GM10248 (cell line): ENCODE data around the gene FUCA1.

Experiments
- CTCF ChIA-PET: fragments of 300-600 bp; sonication (Branson Sonifier 250); formaldehyde crosslinking; extraction: SDS; loops from one replicate; lab custom pipeline; 2021; ENCODE audit warnings: antibody characterized with exemption; lab: Yijun Ruan, JAX
- POLR2A ChIA-PET: fragments of 350-650 bp; sonication (Branson Sonifier 250); formaldehyde crosslinking; extraction: SDS; loops from one replicate; lab custom pipeline; 2020; ENCODE audit warnings: antibody characterized with exemption; lab: Yijun Ruan, JAX
- DNase-seq: peaks from one replicate; pipeline ENCODE4 v3.0.0; 2012; ENCODE audit errors: extremely low spot score
- TF ChIP-seq, protein P1 (sequence below): IDR thresholded peaks from 2 replicates; pipeline ENCODE4 v1.5.1; 2012; ENCODE audit warnings: mild to moderate bottlenecking, low read depth; ENCODE audit errors: extremely low read depth, missing control alignments, control extremely low read depth

Gene FUCA1

DNA sequence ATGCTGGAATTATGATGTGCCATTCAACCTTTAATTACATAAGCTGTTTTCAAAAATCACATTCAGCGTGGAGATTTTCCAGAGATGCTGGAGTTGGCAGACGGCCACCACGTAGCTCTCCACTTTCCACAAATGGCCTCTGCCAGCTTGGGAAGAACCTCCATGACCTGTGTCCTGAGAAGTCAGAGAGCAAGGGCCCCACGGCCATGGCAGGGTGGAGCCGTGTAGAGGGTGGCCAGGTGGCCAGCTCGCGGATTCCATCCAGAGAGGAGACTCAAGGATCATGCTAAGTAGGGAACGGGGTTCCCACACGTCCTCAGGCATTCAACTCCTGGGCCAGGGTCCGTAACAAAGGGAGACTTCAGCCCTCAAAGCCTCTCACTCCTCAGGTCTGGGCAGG is 66.2 kb downstream of the FUCA1 start:
- DNase-seq: no peak
- CTCF ChIA-PET: interaction anchor here (0.8 to 16.4 kb wide), 8 partner anchors 9 to 147 kb away, joined by 3 to 169 read pairs (median 4); partner anchors contain the start of gene HMGCL
- TF ChIP-seq, protein P1, sequence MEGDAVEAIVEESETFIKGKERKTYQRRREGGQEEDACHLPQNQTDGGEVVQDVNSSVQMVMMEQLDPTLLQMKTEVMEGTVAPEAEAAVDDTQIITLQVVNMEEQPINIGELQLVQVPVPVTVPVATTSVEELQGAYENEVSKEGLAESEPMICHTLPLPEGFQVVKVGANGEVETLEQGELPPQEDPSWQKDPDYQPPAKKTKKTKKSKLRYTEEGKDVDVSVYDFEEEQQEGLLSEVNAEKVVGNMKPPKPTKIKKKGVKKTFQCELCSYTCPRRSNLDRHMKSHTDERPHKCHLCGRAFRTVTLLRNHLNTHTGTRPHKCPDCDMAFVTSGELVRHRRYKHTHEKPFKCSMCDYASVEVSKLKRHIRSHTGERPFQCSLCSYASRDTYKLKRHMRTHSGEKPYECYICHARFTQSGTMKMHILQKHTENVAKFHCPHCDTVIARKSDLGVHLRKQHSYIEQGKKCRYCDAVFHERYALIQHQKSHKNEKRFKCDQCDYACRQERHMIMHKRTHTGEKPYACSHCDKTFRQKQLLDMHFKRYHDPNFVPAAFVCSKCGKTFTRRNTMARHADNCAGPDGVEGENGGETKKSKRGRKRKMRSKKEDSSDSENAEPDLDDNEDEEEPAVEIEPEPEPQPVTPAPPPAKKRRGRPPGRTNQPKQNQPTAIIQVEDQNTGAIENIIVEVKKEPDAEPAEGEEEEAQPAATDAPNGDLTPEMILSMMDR: no peak
- POLR2A ChIA-PET: interaction anchor here (0.6 to 1.3 kb wide), 2 partner anchors 11 to 25 kb away, joined by 3 to 6 read pairs; partner anchors contain the start of gene LYPLA2

DNA sequence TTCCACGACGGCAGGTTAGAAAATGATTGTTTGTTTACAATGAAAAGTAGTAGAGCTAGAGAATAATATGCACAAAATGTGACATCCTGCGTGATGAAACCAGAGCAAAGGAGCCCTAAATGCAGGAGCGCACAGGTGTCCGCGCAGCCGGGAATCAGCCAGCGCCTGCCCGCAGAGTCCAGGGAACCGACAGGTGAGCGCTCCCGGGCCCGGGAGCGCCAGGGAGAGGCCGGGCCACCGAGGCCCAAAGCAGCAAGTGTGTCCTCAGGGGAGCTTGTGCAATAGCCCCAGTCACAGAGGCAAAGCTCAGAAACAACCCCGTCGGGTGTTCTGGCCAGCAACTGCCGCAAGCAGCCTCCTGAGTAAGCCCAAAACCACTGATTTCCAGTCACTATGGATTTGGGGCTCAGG is 66.7 kb downstream of the FUCA1 start:
- CTCF ChIA-PET: interaction anchor here (1.0 to 16.4 kb wide), 5 partner anchors 9 to 148 kb away, joined by 4 to 169 read pairs (median 6); no protein-coding TSS in a partner anchor
- POLR2A ChIA-PET: interaction anchor here (1.3 kb wide), 1 partner anchor 10 kb away, joined by 6 read pairs; the partner anchor contains the start of gene LYPLA2

DNA sequence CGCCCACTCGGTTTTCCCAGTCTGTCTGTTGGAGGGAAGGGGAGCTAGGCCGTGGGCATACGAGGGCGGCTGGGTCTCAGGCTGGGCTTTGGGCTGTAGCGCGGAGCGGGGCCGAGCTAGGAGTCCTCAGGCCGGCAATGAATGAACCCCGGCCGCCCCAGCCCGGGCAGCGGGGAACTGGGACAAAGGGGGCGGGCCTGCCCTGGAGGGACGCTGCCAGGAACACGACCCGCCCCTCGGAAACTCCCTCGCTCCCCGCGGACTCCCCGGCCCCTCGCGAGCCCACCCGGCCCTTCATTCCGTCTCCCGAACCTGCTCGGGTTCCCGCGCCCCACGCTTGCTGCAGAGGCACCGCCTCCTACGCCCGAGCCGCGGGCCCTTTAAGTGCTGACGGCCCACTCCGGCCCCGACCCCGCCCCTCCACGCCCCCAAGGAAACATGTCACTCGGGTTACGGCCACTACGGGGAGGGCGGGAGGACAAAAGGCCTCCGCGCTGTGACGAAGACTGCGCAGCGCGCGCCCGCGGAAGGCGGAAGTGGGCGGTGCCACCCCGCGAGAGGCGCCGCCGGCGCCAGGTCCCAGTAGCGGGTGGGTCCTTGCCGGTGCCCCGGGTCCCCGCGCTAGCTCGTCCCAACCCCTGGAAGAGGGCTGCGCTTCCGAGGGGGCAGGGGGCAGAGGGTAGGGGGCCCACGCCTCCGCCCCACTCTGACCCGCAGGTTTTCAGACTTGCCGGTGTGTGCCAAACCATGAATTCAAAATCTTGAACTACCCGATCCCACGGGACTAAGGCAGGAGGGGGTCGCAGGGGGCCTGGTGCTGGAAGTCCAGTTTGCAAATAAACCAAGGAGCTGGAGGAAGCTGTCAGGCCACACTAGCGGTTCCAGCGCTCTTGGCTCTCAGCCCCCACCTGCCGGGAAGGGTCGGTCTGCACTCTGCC is 67.4 kb downstream of the FUCA1 start, which contains the start of gene GALE:
GALE (minus strand) TSS at position 355 of the 938 bp plus-strand sequence. CDS start 1,747 bp downstream, outside the sequence.
- POLR2A ChIA-PET: interaction anchor here (0.6 to 1.3 kb wide), 2 partner anchors 9 to 20 kb away, joined by 3 to 6 read pairs; partner anchors contain the start of gene LYPLA2

More for the DNA sequence above, 66.7 kb downstream of the FUCA1 start:
- DNase-seq: no peak
- TF ChIP-seq, protein P1: no peak

DNA sequence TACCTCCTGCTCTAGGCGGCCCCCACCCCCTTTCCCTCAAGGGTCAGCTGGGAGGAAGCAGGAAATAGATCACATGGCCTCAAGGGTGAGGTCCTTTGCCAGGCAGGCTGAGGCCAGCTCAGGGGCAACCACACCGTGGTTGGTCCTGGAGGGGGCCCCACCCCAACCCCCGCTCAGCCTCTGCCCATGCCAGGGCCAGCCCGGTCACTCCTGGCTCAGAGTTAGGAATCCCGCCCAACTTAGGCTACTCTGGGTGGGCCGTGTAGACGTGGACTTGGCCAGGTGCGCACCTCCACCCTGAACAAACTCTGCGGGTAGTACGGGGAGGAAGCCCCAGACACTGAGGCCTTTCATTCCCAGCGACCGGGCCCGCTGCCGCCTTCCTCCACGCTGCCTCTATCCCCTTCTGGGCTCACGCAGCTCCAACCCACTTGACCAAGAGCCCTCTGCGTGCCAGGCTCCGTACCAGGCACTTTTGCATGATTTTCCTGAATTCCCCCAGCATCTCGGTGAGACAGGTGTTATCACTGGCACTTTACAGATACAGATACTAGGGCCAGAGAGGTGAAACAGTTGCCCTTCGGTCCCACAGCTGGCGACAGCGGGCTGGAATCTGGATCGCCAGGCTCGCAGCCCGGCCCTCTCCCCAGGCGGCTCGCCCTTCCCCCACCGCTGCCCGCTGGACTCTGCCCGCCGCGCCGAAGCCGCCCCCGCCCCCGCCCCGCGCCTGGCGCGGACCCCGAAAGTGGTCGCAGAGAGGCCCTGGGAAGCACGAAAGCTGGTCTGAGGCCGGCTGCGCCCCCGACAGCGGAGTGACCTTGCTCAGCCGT is 68.3 kb downstream of the FUCA1 start:
- peak; percentile 77 for DNase-seq
- TF ChIP-seq, protein P1: no peak
- POLR2A ChIA-PET: interaction anchor here (0.6 kb wide), 1 partner anchor 19 kb away, joined by 3 read pairs; no protein-coding TSS in a partner anchor
- CTCF ChIA-PET: interaction anchor here (2.4 to 16.4 kb wide), 3 partner anchors 11 to 117 kb away, joined by 6 to 169 read pairs (median 11); no protein-coding TSS in a partner anchor

More for the DNA sequence above, 67.4 kb downstream of the FUCA1 start, which contains the start of gene GALE:
- CTCF ChIA-PET: interaction anchor here (1.0 to 16.4 kb wide), 6 partner anchors 10 to 148 kb away, joined by 4 to 169 read pairs (median 6); no protein-coding TSS in a partner anchor
- TF ChIP-seq, protein P1: no peak
- DNase-seq: peak; percentile 99

DNA sequence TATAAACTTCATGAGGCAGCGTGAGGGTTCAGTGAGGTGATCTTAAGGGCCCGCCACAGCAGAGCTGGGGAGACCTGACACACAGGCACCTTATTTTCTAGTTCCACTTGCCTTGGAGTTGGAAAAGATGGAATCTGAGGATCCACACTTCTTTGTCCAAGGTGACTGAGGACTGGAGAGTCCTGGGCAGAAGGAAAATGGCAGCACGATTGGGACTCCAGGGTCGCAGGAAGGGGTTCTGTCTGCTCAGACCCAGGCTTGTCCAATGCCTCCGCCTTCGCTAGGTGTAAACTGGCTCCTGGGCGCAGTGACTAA is 68.9 kb downstream of the FUCA1 start:
- POLR2A ChIA-PET: no interaction called here

More for the DNA sequence above, 68.9 kb downstream of the FUCA1 start:
- TF ChIP-seq, protein P1: no peak
- no peak for DNase-seq
- CTCF ChIA-PET: interaction anchor here (2.4 to 16.4 kb wide), 3 partner anchors 11 to 118 kb away, joined by 6 to 169 read pairs (median 11); no protein-coding TSS in a partner anchor
